ENCODE results near the gene NKX2-8.
"Not testable (repeated sequence)": the region's sequence is repeated elsewhere in the genome, so short reads cannot be mapped to it uniquely, and the experiment has no call there.

Gene NKX2-8

DNA sequence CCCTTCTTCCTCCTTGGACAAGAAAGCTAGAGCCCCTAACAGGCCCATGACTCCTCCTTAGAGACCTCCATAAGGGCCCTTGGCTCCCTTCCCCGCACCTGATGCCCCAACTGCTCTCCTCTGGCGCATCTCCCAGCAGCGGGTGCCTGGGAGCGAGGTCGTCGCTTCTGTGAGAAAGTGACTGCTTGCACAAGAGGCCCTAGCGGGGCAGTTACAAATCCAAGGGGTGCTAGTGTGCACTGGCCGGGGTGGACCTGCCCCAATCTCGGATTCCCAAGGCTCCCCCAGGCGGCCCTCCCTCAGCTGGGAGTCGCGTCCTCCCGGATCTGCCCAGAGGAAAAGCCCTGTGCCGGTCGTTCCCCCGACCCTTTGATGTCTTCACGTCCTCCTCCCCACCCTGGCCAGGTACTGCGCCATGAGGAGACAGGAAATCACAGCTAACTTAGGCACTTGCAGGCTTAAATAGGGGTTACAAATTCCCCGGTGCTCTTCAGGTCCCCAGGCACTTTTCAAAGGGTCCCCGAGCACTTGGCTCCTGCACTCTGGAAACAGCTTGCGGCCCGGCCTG lies 2.8 kb downstream of the NKX2-8 start:
- no peak for DNase-seq

DNA sequence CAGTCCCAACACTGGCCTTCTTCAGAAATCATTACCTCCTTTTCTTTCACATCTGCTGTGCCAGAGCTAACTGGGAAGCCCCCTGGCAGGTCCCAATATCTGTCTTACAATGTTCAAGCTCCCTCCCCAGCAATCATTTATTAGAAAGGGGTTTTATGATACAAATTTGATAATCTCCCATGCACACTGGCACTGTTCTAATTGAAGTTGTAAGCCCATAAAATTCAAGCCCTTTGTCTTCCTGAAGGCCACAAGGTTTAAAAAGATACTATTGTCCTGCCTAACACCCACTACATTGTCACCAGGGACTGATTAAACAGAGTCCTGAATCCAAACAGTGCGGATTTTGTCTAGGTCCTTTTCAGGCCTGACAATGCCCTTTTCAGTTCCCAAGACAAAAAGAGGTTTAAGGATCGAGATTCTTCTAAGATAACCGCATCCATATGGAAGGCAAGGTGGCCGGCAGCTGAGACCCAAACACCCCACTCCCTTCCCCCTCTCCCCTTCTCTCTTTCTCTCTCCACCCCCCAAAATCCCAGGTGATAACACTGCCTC lies 3.3 kb downstream of the NKX2-8 start:
- DNase-seq: no peak

DNA sequence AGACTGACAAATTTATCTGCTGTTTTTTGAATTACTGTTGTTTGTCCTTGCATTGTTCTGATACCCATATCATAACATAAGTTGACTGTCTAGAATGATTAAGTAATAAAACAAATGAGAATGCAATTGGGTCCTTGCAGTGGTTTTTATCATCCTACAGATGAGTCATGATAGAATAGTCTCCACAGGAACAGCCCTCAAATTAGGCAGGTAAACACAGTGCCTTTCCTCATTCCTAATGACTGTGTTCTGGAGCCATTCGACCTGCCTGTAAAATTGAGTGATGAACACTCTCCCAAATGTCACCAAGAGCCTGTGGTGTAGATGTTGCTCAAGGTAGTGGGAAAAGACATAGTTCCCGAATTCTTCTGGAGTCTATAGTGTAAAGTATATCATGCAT lies 12.3 kb downstream of the NKX2-8 start:
- no peak for DNase-seq

DNA sequence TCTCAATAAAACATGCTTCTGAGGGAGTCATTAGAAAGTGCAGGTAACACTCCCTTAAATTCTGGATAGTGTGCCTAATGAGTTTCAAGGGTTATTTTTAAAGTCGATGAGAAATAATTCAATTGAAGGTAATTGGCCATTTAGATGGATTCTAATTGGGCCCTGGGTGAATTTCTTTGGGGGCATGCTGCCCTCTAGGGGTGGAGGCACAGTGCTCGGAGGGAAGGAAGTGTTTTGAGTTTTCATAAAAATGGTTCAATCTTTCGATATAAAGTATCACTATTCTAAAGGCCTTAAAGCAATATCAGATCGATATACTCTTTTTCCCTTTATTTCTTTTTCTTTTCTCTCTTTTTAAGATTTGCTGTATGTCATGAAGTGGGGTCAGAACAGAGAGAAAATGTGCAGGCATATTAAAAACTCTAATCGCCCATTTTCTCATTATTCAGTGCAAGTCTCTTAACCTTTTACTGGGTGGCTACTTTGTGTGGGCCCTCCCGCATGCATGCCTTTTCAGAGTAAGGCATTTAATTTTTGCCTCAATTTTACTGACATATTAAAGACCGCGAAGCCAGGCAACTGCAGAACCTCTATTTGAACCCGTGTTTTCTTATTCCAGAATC lies 25.5 kb downstream of the NKX2-8 start:
- DNase-seq: peak; percentile 31

DNA sequence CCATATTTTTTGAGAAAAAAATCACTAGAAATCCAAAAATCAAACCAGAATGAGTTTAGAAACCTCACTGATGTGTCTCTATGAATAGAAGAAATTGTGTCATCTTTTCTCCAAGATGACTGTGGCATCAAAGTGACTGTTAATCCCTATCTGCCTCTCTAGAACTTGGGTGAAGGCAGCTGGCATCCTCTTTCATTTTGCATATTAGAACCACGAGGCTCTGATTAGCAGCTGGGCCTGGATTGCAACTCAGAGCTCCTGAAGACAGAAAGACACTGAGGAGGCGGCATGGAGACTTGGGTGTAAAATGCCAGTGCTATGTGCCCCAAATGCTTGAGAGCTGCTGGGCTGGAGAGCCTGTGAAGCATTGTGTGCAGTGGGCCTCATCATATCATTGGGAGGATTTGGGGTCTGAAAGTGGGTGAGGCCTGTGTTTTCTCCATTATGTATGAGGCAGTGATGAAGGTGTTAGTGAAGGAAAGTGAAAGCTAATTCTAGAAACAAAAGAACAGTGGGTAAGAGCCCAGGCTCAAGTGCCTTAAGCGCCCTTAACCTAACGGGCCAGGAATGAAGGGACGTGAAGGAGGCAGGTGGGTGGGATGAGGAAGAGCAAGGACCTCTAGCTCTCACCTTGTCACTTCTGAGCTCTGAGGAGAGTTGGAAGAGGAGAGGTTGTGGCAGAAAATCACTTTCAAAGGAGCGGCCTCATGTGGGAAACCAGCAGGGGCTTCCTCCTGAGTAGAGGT lies 26.2 kb downstream of the NKX2-8 start:
- no peak for DNase-seq

DNA sequence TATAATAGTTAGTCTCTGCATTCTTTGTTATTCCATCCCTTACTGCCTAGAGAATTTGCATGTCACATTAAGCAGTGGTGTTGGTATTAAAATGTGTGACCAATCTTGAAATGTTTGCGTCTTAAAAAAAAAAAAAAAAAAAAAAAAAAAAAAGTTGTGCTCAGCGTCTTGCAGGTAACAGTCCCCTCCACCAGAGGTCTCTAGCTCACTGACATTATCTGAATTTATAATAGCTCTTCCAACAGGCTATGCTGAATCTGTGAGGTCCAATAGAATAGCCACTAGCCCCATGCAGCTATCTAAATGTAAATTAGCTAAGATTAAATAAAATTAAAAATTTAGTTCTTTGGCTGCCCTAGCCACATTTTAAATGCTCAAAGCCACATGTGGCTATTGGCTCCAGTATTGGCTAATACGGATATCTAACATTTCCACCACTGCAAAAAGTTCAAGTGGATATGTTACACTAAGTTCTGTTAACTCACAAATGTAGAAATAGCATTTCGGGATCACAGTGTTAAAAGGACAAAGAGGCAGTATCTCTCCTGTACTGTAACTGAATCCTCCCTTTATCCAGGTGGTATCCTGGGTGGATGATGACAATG lies 28.7 kb downstream of the NKX2-8 start:
- DNase-seq: no peak

DNA sequence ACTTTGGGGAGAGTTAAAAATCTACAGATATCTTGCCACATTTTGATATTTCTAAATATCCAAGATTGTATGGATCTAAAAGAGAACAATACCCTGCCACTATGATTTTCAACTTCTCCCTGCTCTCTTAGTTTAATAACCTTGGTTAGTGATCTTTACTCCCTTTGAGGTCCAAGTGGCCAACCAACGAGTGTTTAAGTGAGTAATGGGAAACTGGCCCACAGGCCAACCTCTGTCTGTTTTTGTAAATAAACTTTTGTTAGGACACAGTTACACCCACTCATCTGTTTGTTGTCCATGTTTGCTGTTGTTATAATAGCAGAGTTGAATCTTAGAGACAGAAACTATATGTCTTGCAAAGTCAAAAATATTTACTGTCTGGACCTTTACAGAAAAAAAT lies 31.5 kb downstream of the NKX2-8 start:
- no peak for DNase-seq

DNA sequence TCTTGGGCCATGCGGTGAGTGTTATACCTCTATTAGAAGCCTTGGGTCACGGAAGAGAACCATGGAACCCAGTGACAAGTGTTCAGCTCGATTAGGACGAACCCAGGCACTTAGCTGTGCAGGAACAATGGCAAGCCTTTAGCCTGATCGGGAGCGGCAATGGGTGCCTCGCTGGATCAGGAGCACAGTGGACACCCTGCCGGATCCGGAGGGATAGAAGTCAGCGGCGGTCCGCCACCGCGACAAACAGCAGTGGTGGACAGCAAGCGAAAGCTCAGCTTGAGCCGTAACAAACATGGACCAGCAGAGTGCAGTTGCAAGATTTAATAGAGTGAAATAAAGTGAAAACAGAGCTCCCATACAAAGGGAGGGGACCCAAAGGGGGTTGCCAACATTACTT lies 38.1 kb downstream of the NKX2-8 start:
- DNase-seq: not testable (repeated sequence)

DNA sequence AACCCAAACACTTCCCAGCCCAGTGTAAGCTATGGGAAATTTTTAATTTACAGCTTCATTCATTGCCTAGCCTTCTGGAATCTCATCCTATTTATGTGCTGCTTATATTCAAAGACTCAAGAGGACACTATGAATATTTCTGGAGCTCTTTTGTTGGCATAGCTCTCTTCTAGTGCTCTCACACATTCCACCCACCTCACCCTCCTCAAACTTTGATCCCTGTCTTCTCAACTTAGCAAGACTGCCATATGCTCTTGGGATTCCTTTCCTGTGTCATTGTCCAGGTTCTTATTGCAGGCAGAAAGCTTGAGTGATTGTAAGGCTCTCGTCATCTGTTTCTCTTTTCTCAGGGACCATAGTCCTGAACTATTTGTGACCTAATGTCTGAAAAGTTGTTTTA lies 44.4 kb downstream of the NKX2-8 start:
- no peak for DNase-seq

All from stimulated activated CD4-positive, alpha-beta T cell treated with anti-CD3 and anti-CD28 coated beads, Interleukin-4, amount 100 ng/mL, for 1 hour (primary cell).